Right lobe of liver (tissue), 4 donors: Measurements from ENCODE around the gene EIF4A3.

ENCODE experiments used
- POLR2A ChIP-seq: fragments of 450-650 bp; IDR thresholded peaks from one replicate; pipeline ENCODE4 v1.6.1; 2017; ENCODE audit warnings: antibody characterized with exemption, mild to moderate bottlenecking
- TF ChIP-seq, protein P1 (sequence below), 4 donors: fragments of 200-600 bp in 3 of 4; fragments of 450-650 bp in 1 of 4; IDR thresholded peaks; one replicate each; pipeline versions ENCODE4 v1.5.1 to v1.8.0; 2016 to 2022; ENCODE audit warnings: antibody characterized with exemption in 4 of 4, mild to moderate bottlenecking in 2 of 4
- donor health status: DM: no; HTN: no; CAD: no.
- donor health status: DM: no; HTN: no; CAD: no.
- donor health status: DM: no; HTN: yes; CAD: no.

DNA sequence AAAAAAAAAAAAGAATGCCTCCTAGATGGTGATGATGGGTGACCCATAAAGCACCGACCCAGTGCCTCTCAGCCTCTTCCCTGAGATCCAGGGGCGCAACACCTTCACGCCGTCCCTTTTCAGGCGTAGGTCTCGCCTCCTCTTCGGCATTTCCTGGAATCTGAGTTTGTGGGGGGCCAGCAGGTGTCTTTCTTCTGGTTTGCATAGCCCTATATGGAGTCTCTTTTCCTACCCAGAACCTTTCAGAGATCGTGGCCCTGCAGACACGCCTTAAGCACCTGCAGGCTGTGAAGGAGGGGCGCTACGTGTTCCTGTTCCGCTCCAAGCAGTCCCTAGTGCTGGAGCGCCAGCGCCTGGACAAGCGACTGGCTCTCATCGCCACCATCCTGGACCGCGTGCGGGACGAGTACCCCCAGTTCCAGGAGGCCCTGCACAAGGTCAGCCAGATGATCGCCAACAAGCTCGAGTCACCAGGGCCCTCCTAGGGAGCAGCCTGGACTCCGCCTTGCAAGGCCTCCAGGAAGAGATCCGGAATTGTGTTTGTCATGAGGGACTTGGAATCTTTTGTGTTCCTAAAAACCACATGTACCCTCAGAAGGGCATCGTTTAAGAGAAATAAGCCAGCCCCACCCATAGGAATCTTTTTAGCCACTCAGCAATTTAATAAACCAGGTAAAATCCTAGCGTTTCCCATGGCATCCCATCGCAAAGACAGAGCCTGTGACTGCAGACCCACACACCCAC is 47.5 kb downstream of the EIF4A3 start:
- TF ChIP-seq, protein P1, sequence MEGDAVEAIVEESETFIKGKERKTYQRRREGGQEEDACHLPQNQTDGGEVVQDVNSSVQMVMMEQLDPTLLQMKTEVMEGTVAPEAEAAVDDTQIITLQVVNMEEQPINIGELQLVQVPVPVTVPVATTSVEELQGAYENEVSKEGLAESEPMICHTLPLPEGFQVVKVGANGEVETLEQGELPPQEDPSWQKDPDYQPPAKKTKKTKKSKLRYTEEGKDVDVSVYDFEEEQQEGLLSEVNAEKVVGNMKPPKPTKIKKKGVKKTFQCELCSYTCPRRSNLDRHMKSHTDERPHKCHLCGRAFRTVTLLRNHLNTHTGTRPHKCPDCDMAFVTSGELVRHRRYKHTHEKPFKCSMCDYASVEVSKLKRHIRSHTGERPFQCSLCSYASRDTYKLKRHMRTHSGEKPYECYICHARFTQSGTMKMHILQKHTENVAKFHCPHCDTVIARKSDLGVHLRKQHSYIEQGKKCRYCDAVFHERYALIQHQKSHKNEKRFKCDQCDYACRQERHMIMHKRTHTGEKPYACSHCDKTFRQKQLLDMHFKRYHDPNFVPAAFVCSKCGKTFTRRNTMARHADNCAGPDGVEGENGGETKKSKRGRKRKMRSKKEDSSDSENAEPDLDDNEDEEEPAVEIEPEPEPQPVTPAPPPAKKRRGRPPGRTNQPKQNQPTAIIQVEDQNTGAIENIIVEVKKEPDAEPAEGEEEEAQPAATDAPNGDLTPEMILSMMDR (IDR thresholded peaks at IDR 0.05): no peak
- no peak for TF ChIP-seq POLR2A
